HFF-Myc (cell line): ENCODE data around the gene CHRNA5.
"Not testable (repeated sequence)": the region's sequence is repeated elsewhere in the genome, so short reads cannot be mapped to it uniquely, and the experiment has no call there.

ENCODE experiments used
- DNase-seq: peaks from one replicate; pipeline ENCODE4 v3.0.0-alpha.2; 2011; ENCODE audit warnings: low read depth; ENCODE audit errors: extremely low read depth
- H3K4me3 ChIP-seq: replicated peaks from 2 replicates; pipeline ENCODE4 v1.5.1; 2011; ENCODE audit warnings: low read depth, mild to moderate bottlenecking, control low read depth, low read length
- CTCF ChIP-seq: IDR thresholded peaks from 2 replicates; pipeline ENCODE4 v1.5.1; 2012; ENCODE audit warnings: mild to moderate bottlenecking, low read depth, low read length, control low read depth; ENCODE audit errors: missing control alignments

Gene CHRNA5

GRCh38 chr15:78538358-78538757, 27.0 kb upstream of the CHRNA5 start:
- H3K4me3 ChIP-seq, result no peak overlapping the region
- DNase-seq, result no peak
- no peak for TF ChIP-seq CTCF

GRCh38 chr15:78539464-78540140, 25.7 kb upstream of the CHRNA5 start:
- peak overlapping the region; percentile 91 for H3K4me3 ChIP-seq
- not testable (repeated sequence) for DNase-seq

GRCh38 chr15:78540141-78540870, 25.0 kb upstream of the CHRNA5 start, which contains the start of gene PSMA4:
PSMA4 (plus strand) TSS chr15:78540444; CDS start chr15:78541928, 1,484 bp downstream.
- peak; percentile 36 for DNase-seq
- TF ChIP-seq CTCF, result no peak

GRCh38 chr15:78540871-78541743, 24.2 kb upstream of the CHRNA5 start:
- DNase-seq, result no peak
- peak overlapping the region; percentile 91 for H3K4me3 ChIP-seq
- no peak for TF ChIP-seq CTCF

More at GRCh38 chr15:78540141-78540870, 25.0 kb upstream of the CHRNA5 start, which contains the start of gene PSMA4:
- peak within 1 kb of the TSS; percentile 91 for H3K4me3 ChIP-seq

- TF ChIP-seq CTCF, result no peak
- no peak for DNase-seq
- peak overlapping the region; percentile 91 for H3K4me3 ChIP-seq
These were observed 23.6 kb upstream of the CHRNA5 start for GRCh38 chr15:78541744-78542034.

GRCh38 chr15:78542647-78543046, 22.7 kb upstream of the CHRNA5 start:
- DNase-seq, result no peak
- no peak overlapping the region for H3K4me3 ChIP-seq
- no peak for TF ChIP-seq CTCF

GRCh38 chr15:78550194-78550593, 15.1 kb upstream of the CHRNA5 start:
- no peak for DNase-seq
- no peak for TF ChIP-seq CTCF

More at GRCh38 chr15:78550194-78550593, 15.1 kb upstream of the CHRNA5 start:
- no peak overlapping the region for H3K4me3 ChIP-seq
